Mesenchymal stem cell (in vitro differentiated cells and primary cell): ENCODE measurements around the gene BCS1L.

Source experiments
- DNase-seq: peaks from one replicate; pipeline ENCODE4 v3.0.0-alpha.2; 2013
- H2AFZ ChIP-seq: one replicate; pipeline ENCODE4 v1.6.1; 2013; ENCODE audit warnings: low read depth, mild to moderate bottlenecking, control low read depth, inconsistent platforms, low read length, moderate library complexity
- H2AK5ac ChIP-seq: 2 replicates; pipeline ENCODE4 v1.6.1; 2013; ENCODE audit warnings: low read length, moderate library complexity, mild to moderate bottlenecking, inconsistent platforms; ENCODE audit not compliant: severe bottlenecking
- H2BK120ac ChIP-seq: one replicate; pipeline ENCODE4 v1.6.1; 2013; ENCODE audit warnings: low read depth, mild to moderate bottlenecking, inconsistent platforms, low read length, moderate library complexity
- H2BK12ac ChIP-seq, 2 experiments: one replicate each; pipeline ENCODE4 v1.6.1; 2013; ENCODE audit warnings: inconsistent platforms in 2 of 2, low read length in 2 of 2, mild to moderate bottlenecking in 2 of 2, moderate library complexity in 2 of 2, control low read depth in 1 of 2
- H2BK15ac ChIP-seq: one replicate; pipeline ENCODE4 v1.6.1; 2013; ENCODE audit warnings: mild to moderate bottlenecking, low read depth, inconsistent platforms; ENCODE audit not compliant: poor library complexity, severe bottlenecking
- H2BK5ac ChIP-seq: 2 replicates; pipeline ENCODE4 v1.6.1; 2013; ENCODE audit warnings: low read depth, mild to moderate bottlenecking, low read length, control low read depth, inconsistent platforms; ENCODE audit not compliant: poor library complexity, severe bottlenecking
- H3K14ac ChIP-seq, 2 experiments: one replicate each; pipeline ENCODE4 v1.6.1; 2013; ENCODE audit warnings: inconsistent platforms in 2 of 2, low read length in 2 of 2, control low read depth in 1 of 2, mild to moderate bottlenecking in 1 of 2, moderate library complexity in 1 of 2
- H3K18ac ChIP-seq, 2 experiments: one replicate each; pipeline ENCODE4 v1.6.1; 2013; ENCODE audit warnings: inconsistent platforms in 2 of 2, low read length in 2 of 2, control low read depth in 1 of 2, low read depth in 1 of 2, mild to moderate bottlenecking in 1 of 2
- H3K23ac ChIP-seq, 2 experiments: one replicate each; pipeline ENCODE4 v1.6.1; 2013; ENCODE audit warnings: inconsistent platforms in 2 of 2, low read length in 2 of 2, mild to moderate bottlenecking in 2 of 2, moderate library complexity in 2 of 2, control low read depth in 1 of 2
- H3K27ac ChIP-seq: 2 replicates; pipeline ENCODE4 v1.5.1; 2013; ENCODE audit warnings: mild to moderate bottlenecking, moderate library complexity, low read length, control low read depth, inconsistent platforms; ENCODE audit not compliant: poor library complexity, severe bottlenecking
- H3K27me3 ChIP-seq, 2 experiments: 2 replicates each; pipeline versions ENCODE4 v1.6.1 to v1.7.0; 2013; ENCODE audit warnings: low read length in 2 of 2, mild to moderate bottlenecking in 2 of 2, moderate library complexity in 2 of 2, control low read depth in 1 of 2, inconsistent platforms in 1 of 2; ENCODE audit not compliant: control insufficient read depth in 1 of 2, insufficient read depth in 1 of 2
- H3K36me3 ChIP-seq, 2 experiments: 2 replicates each; pipeline versions ENCODE4 v1.6.1 to v1.7.0; 2013; ENCODE audit warnings: low read length in 2 of 2, control low read depth in 1 of 2, inconsistent platforms in 1 of 2, low read depth in 1 of 2, mild to moderate bottlenecking in 1 of 2; ENCODE audit not compliant: insufficient read depth in 2 of 2, control insufficient read depth in 1 of 2
- H3K4ac ChIP-seq, 2 experiments: one replicate each; pipeline ENCODE4 v1.6.1; 2013; ENCODE audit warnings: inconsistent platforms in 2 of 2, low read length in 2 of 2, mild to moderate bottlenecking in 2 of 2, moderate library complexity in 2 of 2, control low read depth in 1 of 2, low read depth in 1 of 2
- H3K4me1 ChIP-seq: 2 replicates; pipeline ENCODE4 v1.6.1; 2013; ENCODE audit warnings: low read depth, low read length, control low read depth; ENCODE audit not compliant: control insufficient read depth, insufficient read depth
- H3K4me2 ChIP-seq: 2 replicates; pipeline ENCODE4 v1.6.1; 2013; ENCODE audit warnings: low read length, mild to moderate bottlenecking, inconsistent platforms; ENCODE audit not compliant: poor library complexity, severe bottlenecking
- H3K4me3 ChIP-seq, 2 experiments: 2 replicates each; pipeline versions ENCODE4 v1.5.1 to v1.7.0; 2013; ENCODE audit warnings: low read length in 2 of 2, mild to moderate bottlenecking in 2 of 2, control low read depth in 1 of 2, low read depth in 1 of 2; ENCODE audit not compliant: insufficient read depth in 1 of 2
- H3K79me1 ChIP-seq: replicated peaks from 2 replicates; pipeline ENCODE4 v1.6.1; 2013; ENCODE audit warnings: mild to moderate bottlenecking, control low read depth, low read length, inconsistent platforms; ENCODE audit not compliant: poor library complexity, severe bottlenecking
- H3K9ac ChIP-seq: 2 replicates; pipeline ENCODE4 v1.7.0; 2013; ENCODE audit warnings: mild to moderate bottlenecking, low read length, moderate library complexity
- H3K9me3 ChIP-seq: 2 replicates; pipeline ENCODE4 v1.7.0; 2013; ENCODE audit warnings: mild to moderate bottlenecking, low read length; ENCODE audit not compliant: control insufficient read depth
- H4K8ac ChIP-seq: one replicate; pipeline ENCODE4 v1.6.1; 2013; ENCODE audit warnings: inconsistent platforms, mild to moderate bottlenecking, low read length, moderate library complexity
- H4K91ac ChIP-seq: one replicate; pipeline ENCODE4 v1.6.1; 2013; ENCODE audit warnings: mild to moderate bottlenecking, low read length, inconsistent platforms
- WGBS: methylation state at CpG from one replicate; pipeline ENCODE4 v1.1.7; 2013; ENCODE audit warnings: mixed read lengths; 5-methylcytosine and 5-hydroxymethylcytosine counted together

Gene BCS1L

DNA sequence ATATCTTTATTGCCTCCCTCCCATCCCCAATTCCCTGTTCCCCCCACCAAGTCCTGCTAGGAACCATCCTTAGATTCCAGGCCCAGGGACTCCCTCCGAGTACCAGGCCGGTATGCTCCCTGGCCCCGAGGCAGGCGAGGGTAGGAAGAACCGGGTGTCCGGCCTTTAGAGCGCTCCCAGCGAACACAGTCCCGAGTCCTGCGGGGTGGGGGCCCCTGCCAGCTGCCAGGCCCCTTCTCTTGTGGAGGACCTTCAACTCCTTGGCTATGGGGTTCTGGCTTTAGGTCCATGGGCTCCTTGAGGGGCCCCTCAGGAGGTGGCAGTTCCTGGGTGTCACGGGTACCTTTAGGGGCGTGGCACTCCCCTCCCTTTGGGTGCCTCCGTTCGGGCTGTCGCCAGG lies 4.4 kb downstream of the BCS1L start:
- Histone ChIP-seq H3K14ac (no peak overlapping the region), H2BK12ac (no peak overlapping the region), H4K8ac (no peak overlapping the region), H3K27ac (no peak overlapping the region), H2BK120ac (no peak overlapping the region), H3K9me3 (no peaks in the 10 kb centered on the region), H3K36me3 (peaks cover 58 to 75% of the 10 kb centered on the region in 2 experiments), H3K23ac (no peak overlapping the region), H2BK5ac (no peak overlapping the region), H2BK15ac (no peak overlapping the region), H3K27me3 (no peaks in the 10 kb centered on the region), H2AK5ac (no peak overlapping the region), H3K4me2 (no peak overlapping the region), H3K18ac (no peak overlapping the region), H3K4me1 (no peaks in the 10 kb centered on the region), H3K4ac (no peak overlapping the region), H3K79me1 (peaks cover 36% of the 10 kb centered on the region), H3K9ac (no peak overlapping the region), H2AFZ (no peak overlapping the region), H4K91ac (no peak overlapping the region), H3K4me3 (no peak overlapping the region)
- WGBS, result 97% methylated on average over 15 of the region's 15 CpGs
- no peak for DNase-seq

- Histone ChIP-seq H4K91ac (no peak overlapping the region), H2BK15ac (no peak overlapping the region), H2BK12ac (no peak overlapping the region), H3K14ac (no peak overlapping the region), H4K8ac (no peak overlapping the region), H3K4me2 (no peak overlapping the region), H2BK120ac (no peak overlapping the region), H3K9ac (no peak overlapping the region), H3K27ac (no peak overlapping the region), H3K23ac (no peak overlapping the region), H3K9me3 (no peaks in the 10 kb centered on the region), H3K36me3 (peaks cover 58 to 83% of the 10 kb centered on the region in 2 experiments), H3K18ac (no peak overlapping the region), H2AK5ac (no peak overlapping the region), H3K4ac (no peak overlapping the region), H3K27me3 (no peaks in the 10 kb centered on the region), H2AFZ (no peak overlapping the region), H3K4me1 (no peaks in the 10 kb centered on the region), H2BK5ac (no peak overlapping the region), H3K79me1 (peaks cover 36% of the 10 kb centered on the region), H3K4me3 (no peak overlapping the region)
- DNase-seq, result no peak
- 100% methylated on average over 7 of the region's 7 CpGs for WGBS
Measured at GRCh38 chr2:218664653-218665052, 5.2 kb downstream of the BCS1L start.

DNA sequence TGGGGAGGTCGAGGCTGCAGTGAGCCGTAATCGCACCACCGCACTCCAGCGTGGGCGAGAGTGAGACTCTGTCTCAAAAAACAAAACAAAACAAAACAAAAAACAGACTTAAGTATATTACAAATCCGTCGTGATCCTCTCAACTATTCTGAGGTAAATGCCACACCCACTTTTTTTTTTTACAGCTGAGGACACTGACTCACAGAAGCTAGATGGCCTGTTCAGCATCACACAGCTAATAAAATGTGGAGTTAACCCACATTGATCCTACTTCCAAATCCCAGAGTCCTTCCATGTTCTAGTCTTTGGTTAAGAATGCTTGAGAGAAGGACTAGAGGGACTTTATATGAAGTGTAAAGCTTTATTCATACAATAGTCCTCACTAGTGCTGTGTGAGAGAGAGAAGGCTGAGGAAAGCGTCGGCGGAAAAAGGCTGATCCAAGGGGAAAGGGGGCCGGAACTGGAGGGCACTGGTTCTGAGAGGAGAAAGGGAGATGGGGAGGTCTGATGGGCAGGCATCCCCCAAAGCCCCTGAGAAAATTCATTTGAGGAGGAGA lies 11.7 kb downstream of the BCS1L start:
- Histone ChIP-seq H3K4me3 (peak overlapping the region; percentile 95), H3K14ac (no peak overlapping the region), H2BK5ac (no peak overlapping the region), H3K27me3 (no peaks in the 10 kb centered on the region), H3K9ac (peak overlapping the region; percentile 99), H2BK12ac (no peak overlapping the region), H3K4me2 (peak overlapping the region; percentile 51), H2AFZ (peak overlapping the region; percentile 80), H3K79me1 (peaks cover 23% of the 10 kb centered on the region), H3K18ac (peak overlapping the region in 1 of 2 experiments; percentile 97), H2AK5ac (peak overlapping the region; percentile 8), H4K8ac (peak overlapping the region; percentile 87), H3K36me3 (peaks cover 20 to 61% of the 10 kb centered on the region in 2 experiments), H3K4ac (no peak overlapping the region), H3K23ac (no peak overlapping the region), H3K4me1 (peaks cover 3% of the 10 kb centered on the region), H4K91ac (peak overlapping the region; percentile 88), H2BK15ac (no peak overlapping the region), H3K9me3 (no peaks in the 10 kb centered on the region), H3K27ac (peak overlapping the region; percentile 75), H2BK120ac (no peak overlapping the region)
- WGBS, result 41% methylated on average over 12 of the region's 12 CpGs
- DNase-seq, result peak; percentile 71

GRCh38 chr2:218671654-218672566 lies 12.4 kb downstream of the BCS1L start, which contains the start of the genes RNF25 and STK36:
TSS of gene RNF25 (minus strand) at chr2:218672002. CDS start at chr2:218671970, 32 bp downstream.
TSS of gene STK36 (plus strand) at chr2:218672086. CDS start at chr2:218672830, 744 bp downstream.
- peaks cover 22 to 57% of the 10 kb centered on the region in 2 experiments for H3K36me3 ChIP-seq
- no peak within 1 kb of the TSS for H2BK12ac ChIP-seq
- peak within 1 kb of the TSS; percentile 88 for H4K91ac ChIP-seq
- peak within 1 kb of the TSS; percentile 88 for H2BK5ac ChIP-seq
- H2BK120ac ChIP-seq, result no peak within 1 kb of the TSS
- H3K14ac ChIP-seq, result peak within 1 kb of the TSS in 1 of 2 experiments; percentile 68
- peak within 1 kb of the TSS; percentile 95 for H3K4me3 ChIP-seq
- H3K79me1 ChIP-seq, result peaks cover 20% of the 10 kb centered on the region
- peak within 1 kb of the TSS; percentile 93 to 97 for H3K18ac ChIP-seq
- H3K4me2 ChIP-seq, result peak within 1 kb of the TSS; percentile 51
- peak within 1 kb of the TSS; percentile 80 for H2AFZ ChIP-seq
- peak within 1 kb of the TSS; percentile 77 for H2AK5ac ChIP-seq
- H2BK15ac ChIP-seq, result peak within 1 kb of the TSS; percentile 44
- H3K9me3 ChIP-seq, result no peaks in the 10 kb centered on the region
- peak within 1 kb of the TSS; percentile 87 for H4K8ac ChIP-seq
- under 1% methylated on average over 47 of the region's 49 CpGs for WGBS
- H3K4ac ChIP-seq, result peak within 1 kb of the TSS in 1 of 2 experiments; percentile 56
- peak within 1 kb of the TSS; percentile 99 for H3K9ac ChIP-seq
- no peak within 1 kb of the TSS for H3K23ac ChIP-seq
- peak; percentile 92 for DNase-seq
- H3K27ac ChIP-seq, result peak within 1 kb of the TSS; percentile 91
- H3K4me1 ChIP-seq, result peaks cover 3% of the 10 kb centered on the region
- no peaks in the 10 kb centered on the region for H3K27me3 ChIP-seq
